Endothelial cell of umbilical vein (primary cell): ENCODE measurements around the gene IPO9. TPM values are rescaled to one million over a fixed set of nuclear protein-coding genes. Genes with fewer than 3 reads are reported as not detected.

Experiments
- BruUV-seq: library from RNA; stranded (reverse); fragments of 400-500 nt; replicated peaks from 2 replicates; lab custom pipeline; 2021; lab: Mats Ljungman, UMichigan
- CTCF ChIA-PET: fragments of 300-600, 350-600 bp; sonication (Branson Sonifier 250); formaldehyde crosslinking; loops from one replicate; lab custom pipeline; 2021; ENCODE audit warnings: antibody characterized with exemption, inconsistent platforms; lab: Charles Lee
- POLR2A ChIA-PET: fragments of 300-600, 350-600 bp; sonication (Branson Sonifier 250); formaldehyde crosslinking; loops from one replicate; lab custom pipeline; 2021; ENCODE audit warnings: antibody characterized with exemption, inconsistent platforms; lab: Charles Lee
- DNase-seq: peaks from one replicate; pipeline ENCODE4 v3.0.0-alpha.2; 2011; ENCODE audit warnings: low read depth, low spot score
- FAIRE-seq: peaks from 2 replicates; lab custom pipeline; 2011; peaks lifted over from hg19 to GRCh38; lab: Jason Lieb, UNC
- H2AFZ ChIP-seq: 2 replicates; pipeline ENCODE4 v1.6.0; 2012; ENCODE audit warnings: low read depth, low read length, control low read depth, inconsistent platforms
- H3K27ac ChIP-seq: 2 replicates; pipeline ENCODE4 v1.5.1; 2011; ENCODE audit warnings: low read depth, mild to moderate bottlenecking, control low read depth, low read length, moderate library complexity; ENCODE audit not compliant: insufficient read depth
- H3K27me3 ChIP-seq, 2 experiments: 2 replicates each; pipeline versions ENCODE4 v1.6.0 to v1.6.1; 2011; ENCODE audit warnings: low read length in 2 of 2, mixed read lengths in 1 of 2; ENCODE audit not compliant: control insufficient read depth in 2 of 2, insufficient read depth in 2 of 2
- H3K36me3 ChIP-seq, 2 experiments: 2 replicates in 1 of 2; 3 replicates in 1 of 2; pipeline ENCODE4 v1.5.1; 2011; ENCODE audit warnings: low read length in 2 of 2, mild to moderate bottlenecking in 1 of 2, moderate library complexity in 1 of 2; ENCODE audit not compliant: control insufficient read depth in 2 of 2, insufficient read depth in 2 of 2; ENCODE audit errors: extremely low read depth in 1 of 2
- H3K4me1 ChIP-seq: 3 replicates; pipeline ENCODE4 v1.5.1; 2011; ENCODE audit warnings: mild to moderate bottlenecking, low read length; ENCODE audit not compliant: control insufficient read depth, insufficient read depth; ENCODE audit errors: extremely low read depth
- H3K4me2 ChIP-seq: 2 replicates; pipeline ENCODE4 v1.6.1; 2011; ENCODE audit warnings: low read length, control low read depth, mixed read lengths; ENCODE audit not compliant: insufficient read depth
- H3K4me3 ChIP-seq, 3 experiments: fragments of 200-600 bp in 1 of 3; sonication (generic), shearing (Covaris generic) in 1 of 3; replicated peaks in 1 of 3; 2 replicates each; pipeline ENCODE4 v1.5.1; 2011 to 2016; ENCODE audit warnings: control low read depth in 3 of 3, low read length in 3 of 3, mild to moderate bottlenecking in 2 of 3, inconsistent platforms in 1 of 3, low read depth in 1 of 3, moderate library complexity in 1 of 3; ENCODE audit not compliant: insufficient read depth in 1 of 3
- H3K79me2 ChIP-seq: 2 replicates; pipeline ENCODE4 v1.6.0; 2012; ENCODE audit warnings: low read length, inconsistent platforms; ENCODE audit not compliant: control insufficient read depth, insufficient read depth
- H3K9ac ChIP-seq: replicated peaks from 2 replicates; pipeline ENCODE3; 2011; ENCODE audit warnings: low read length, control low read depth; ENCODE audit not compliant: insufficient read depth; ENCODE audit errors: extremely low read depth
- H3K9me1 ChIP-seq: replicated peaks from 3 replicates; pipeline ENCODE4 v1.6.0; 2011; ENCODE audit warnings: mild to moderate bottlenecking, low read length; ENCODE audit not compliant: control insufficient read depth, insufficient read depth; ENCODE audit errors: extremely low read depth
- H3K9me3 ChIP-seq: replicated peaks from 2 replicates; pipeline ENCODE4 v1.5.1; 2012; ENCODE audit warnings: low read length, inconsistent platforms; ENCODE audit not compliant: control insufficient read depth, insufficient read depth
- H4K20me1 ChIP-seq: replicated peaks from 2 replicates; pipeline ENCODE3; 2011; ENCODE audit warnings: mild to moderate bottlenecking, low read length; ENCODE audit not compliant: control insufficient read depth, insufficient read depth; ENCODE audit errors: extremely low read depth
- EZH2 ChIP-seq: IDR thresholded peaks from 2 replicates; pipeline ENCODE4 v1.6.1; 2012; ENCODE audit warnings: borderline replicate concordance, low read depth, mild to moderate bottlenecking, moderate library complexity, low read length, inconsistent platforms; ENCODE audit not compliant: severe bottlenecking
- FOS ChIP-seq: IDR thresholded peaks from 2 replicates; pipeline ENCODE4 v1.6.1; 2011; ENCODE audit warnings: mild to moderate bottlenecking, low read length, moderate library complexity, borderline replicate concordance; ENCODE audit not compliant: insufficient read depth
- GATA2 ChIP-seq: IDR thresholded peaks from 2 replicates; pipeline ENCODE4 v1.7.0; 2011; ENCODE audit warnings: low read depth, mild to moderate bottlenecking, moderate library complexity, mixed read lengths, low read length; ENCODE audit not compliant: insufficient read length, insufficient read depth
- JUN ChIP-seq: IDR thresholded peaks from 2 replicates; pipeline ENCODE4 v1.6.1; 2011; ENCODE audit warnings: borderline replicate concordance, low read depth; ENCODE audit not compliant: insufficient read length, insufficient read depth
- MYC ChIP-seq: IDR thresholded peaks from one replicate; pipeline ENCODE4 v1.6.1; 2011; ENCODE audit warnings: mild to moderate bottlenecking, low read depth, low read length
- POLR2A ChIP-seq: IDR thresholded peaks from 2 replicates; pipeline ENCODE4 v1.6.1; 2012; ENCODE audit warnings: low read depth, mild to moderate bottlenecking, control low read depth, low read length
- POLR2AphosphoS5 ChIP-seq: IDR thresholded peaks from 2 replicates; pipeline ENCODE4 v1.6.1; 2012; ENCODE audit warnings: low read depth, mild to moderate bottlenecking, control low read depth, low read length, moderate library complexity; ENCODE audit not compliant: insufficient read depth
- dilution Hi-C: fragments of 300-500 bp; cut with MboI; formaldehyde crosslinking; loops from one replicate; pipeline ENCODE4 v1.15.0; 2019; ENCODE audit warnings: low sequenced_read_pairs; ENCODE audit not compliant: extremely low pct_ligation_motif_present
- intact Hi-C: fragments of 100-400 bp; cut with micrococcal nuclease; formaldehyde crosslinking; loops from one replicate; pipeline ENCODE4 v1.10.0; 2022
- polyA plus RNA-seq, 4 experiments: library from polyadenylated mRNA; depleted of rRNA in 3 of 4; stranded (reverse) in 3 of 4; unstranded in 1 of 4; fragments of >200 nt; gene quantifications; 2 replicates each; pipeline versions ENCODE4 v1.2.1 to v1.2.3, GENCODE V29; 2011 to 2012; ENCODE audit warnings: missing spikeins in 1 of 4
- total RNA-seq: library from RNA; stranded (reverse); gene quantifications from 2 replicates; pipeline ENCODE4 v1.2.3, GENCODE V29; 2021
- TF ChIP-seq, protein P1 (sequence below): IDR thresholded peaks from 2 replicates; pipeline ENCODE4 v1.6.1; 2011; ENCODE audit not compliant: insufficient read depth, insufficient read length
- TF ChIP-seq, protein P2 (sequence below), 2 donors: IDR thresholded peaks; 1 replicate in 1 of 2; 2 replicates in 1 of 2; pipeline ENCODE4 v1.5.1; 2011; ENCODE audit warnings: low read length in 2 of 2, mild to moderate bottlenecking in 2 of 2, moderate library complexity in 2 of 2, control low read depth in 1 of 2, inconsistent platforms in 1 of 2, low read depth in 1 of 2; ENCODE audit not compliant: insufficient read depth in 1 of 2; ENCODE audit errors: extremely low read depth in 1 of 2

IPO9 gene
- total and polyA plus RNA-seq, 2 donors (not counting 3 experiments of a cell fraction or from before 2014, with no cell fraction given) = 53.4 to 104 TPM

GRCh38 chr1:201847150-201847549 is 18.2 kb downstream of the IPO9 start:
- no peaks in the 10 kb centered on the region for H4K20me1 ChIP-seq
- ChIA-PET CTCF (interaction anchor here (0.7 to 5.3 kb wide), 4 partner anchors 10 to 48 kb away, joined by 3 to 49 read pairs (median 8); partner anchors contain the start of gene IPO9), POLR2A (no interaction called here)
- H3K79me2 ChIP-seq = peaks cover 63% of the 10 kb centered on the region
- H2AFZ ChIP-seq = no peak overlapping the region
- BruUV-seq = no TSS peak
- H3K27me3 ChIP-seq = no peaks in the 10 kb centered on the region
- FAIRE-seq (no peak), DNase-seq (no peak)
- TF ChIP-seq, protein P1, sequence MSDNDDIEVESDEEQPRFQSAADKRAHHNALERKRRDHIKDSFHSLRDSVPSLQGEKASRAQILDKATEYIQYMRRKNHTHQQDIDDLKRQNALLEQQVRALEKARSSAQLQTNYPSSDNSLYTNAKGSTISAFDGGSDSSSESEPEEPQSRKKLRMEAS = no peak
- peaks cover 45% of the 10 kb centered on the region for H3K4me1 ChIP-seq
- no peak overlapping the region for H3K4me3 ChIP-seq
- H3K9ac ChIP-seq = no peak overlapping the region
- no peaks in the 10 kb centered on the region for H3K9me1 ChIP-seq
- H3K4me2 ChIP-seq = no peak overlapping the region
- no peaks in the 10 kb centered on the region for H3K9me3 ChIP-seq
- H3K36me3 ChIP-seq = peaks cover 6 to 10% of the 10 kb centered on the region in 2 experiments
- intact Hi-C loops (no loop called here), dilution Hi-C loops (no loop called here)
- no peak overlapping the region for H3K27ac ChIP-seq

DNA sequence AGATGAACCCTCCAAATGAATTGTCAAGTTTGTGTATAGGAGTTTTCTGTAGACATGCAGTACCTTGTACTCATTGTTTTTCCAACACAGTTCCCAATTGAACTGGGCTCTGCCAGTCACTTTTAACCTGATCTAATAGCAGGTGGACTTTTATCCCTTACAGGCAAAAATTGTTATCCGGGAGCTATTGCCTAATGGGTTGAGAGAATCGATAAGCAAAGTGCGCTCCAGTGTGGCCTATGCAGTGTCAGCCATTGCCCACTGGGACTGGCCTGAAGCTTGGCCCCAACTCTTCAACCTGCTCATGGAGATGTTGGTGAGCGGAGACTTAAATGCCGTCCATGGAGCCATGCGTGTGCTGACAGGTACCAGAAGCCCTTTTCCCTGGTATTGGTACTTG is 19.3 kb downstream of the IPO9 start:
- no peak overlapping the region for H3K4me3 ChIP-seq
- H3K36me3 ChIP-seq = peaks cover 14 to 20% of the 10 kb centered on the region in 2 experiments
- no peak overlapping the region for H2AFZ ChIP-seq
- H3K27ac ChIP-seq = no peak overlapping the region
- H3K9me3 ChIP-seq = no peaks in the 10 kb centered on the region
- ChIA-PET POLR2A (interaction anchor here (1.1 to 1.5 kb wide), 2 partner anchors 11 to 19 kb away, joined by 3 to 4 read pairs; no protein-coding TSS in a partner anchor), CTCF (interaction anchor here (0.7 to 5.3 kb wide), 9 partner anchors 10 to 125 kb away, joined by 3 to 49 read pairs (median 3); partner anchors contain the start of gene IPO9)
- dilution Hi-C loops (no loop called here), intact Hi-C loops (no loop called here)
- H3K79me2 ChIP-seq = peaks cover 54% of the 10 kb centered on the region
- peaks cover 49% of the 10 kb centered on the region for H3K4me1 ChIP-seq
- H3K4me2 ChIP-seq = no peak overlapping the region
- TF ChIP-seq, protein P2, sequence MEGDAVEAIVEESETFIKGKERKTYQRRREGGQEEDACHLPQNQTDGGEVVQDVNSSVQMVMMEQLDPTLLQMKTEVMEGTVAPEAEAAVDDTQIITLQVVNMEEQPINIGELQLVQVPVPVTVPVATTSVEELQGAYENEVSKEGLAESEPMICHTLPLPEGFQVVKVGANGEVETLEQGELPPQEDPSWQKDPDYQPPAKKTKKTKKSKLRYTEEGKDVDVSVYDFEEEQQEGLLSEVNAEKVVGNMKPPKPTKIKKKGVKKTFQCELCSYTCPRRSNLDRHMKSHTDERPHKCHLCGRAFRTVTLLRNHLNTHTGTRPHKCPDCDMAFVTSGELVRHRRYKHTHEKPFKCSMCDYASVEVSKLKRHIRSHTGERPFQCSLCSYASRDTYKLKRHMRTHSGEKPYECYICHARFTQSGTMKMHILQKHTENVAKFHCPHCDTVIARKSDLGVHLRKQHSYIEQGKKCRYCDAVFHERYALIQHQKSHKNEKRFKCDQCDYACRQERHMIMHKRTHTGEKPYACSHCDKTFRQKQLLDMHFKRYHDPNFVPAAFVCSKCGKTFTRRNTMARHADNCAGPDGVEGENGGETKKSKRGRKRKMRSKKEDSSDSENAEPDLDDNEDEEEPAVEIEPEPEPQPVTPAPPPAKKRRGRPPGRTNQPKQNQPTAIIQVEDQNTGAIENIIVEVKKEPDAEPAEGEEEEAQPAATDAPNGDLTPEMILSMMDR (IDR thresholded peaks at IDR 0.05; ENCODE audit: extremely low read depth in 1 of 2, insufficient read depth in 1 of 2, low read depth in 1 of 2, low read length in 2 of 2) = no peak
- TF ChIP-seq POLR2AphosphoS5 = no peak
- TF ChIP-seq, protein P1 = no peak
- TF ChIP-seq GATA2 = no peak
- TF ChIP-seq EZH2 = no peak
- TF ChIP-seq MYC = no peak
- TF ChIP-seq FOS = no peak
- no peak for TF ChIP-seq JUN
- TF ChIP-seq POLR2A = no peak
- no TSS peak for BruUV-seq
- DNase-seq (no peak), FAIRE-seq (no peak)
- no peaks in the 10 kb centered on the region for H4K20me1 ChIP-seq
- H3K9me1 ChIP-seq = no peaks in the 10 kb centered on the region
- no peak overlapping the region for H3K9ac ChIP-seq
- no peaks in the 10 kb centered on the region for H3K27me3 ChIP-seq
